ENCODE measurements around the gene GPR153.
"Not testable (repeated sequence)": the region's sequence is repeated elsewhere in the genome, so short reads cannot be mapped to it uniquely, and the experiment has no call there.

GRCh38 chr1:6219641-6220040 lies 41.3 kb downstream of the GPR153 start:
- not testable (repeated sequence) for TF ChIP-seq ATF3 (IDR thresholded peaks at IDR 0.05; ENCODE audit: insufficient read depth, low read depth, low read length); TAF1 (IDR thresholded peaks at IDR 0.05; ENCODE audit: low read depth, low read length); JUND (IDR thresholded peaks at IDR 0.05; ENCODE audit: low read length); CEBPB (IDR thresholded peaks at IDR 0.05; ENCODE audit: low read depth, low read length); BCL11A (IDR thresholded peaks at IDR 0.05; ENCODE audit: low read depth in 2 of 2, low read length in 2 of 2); CBX5 (IDR thresholded peaks at IDR 0.05; ENCODE audit: low read depth, low read length); POLR2AphosphoS5 (IDR thresholded peaks at IDR 0.05; ENCODE audit: low read depth, low read length); FOSL1 (IDR thresholded peaks at IDR 0.05; ENCODE audit: insufficient read depth, low read depth, low read length); GTF2F1 (IDR thresholded peaks at IDR 0.05; ENCODE audit: borderline replicate concordance, low read depth, low read length); EGR1 (IDR thresholded peaks at IDR 0.05; ENCODE audit: borderline replicate concordance, low read depth, low read length); PHF8 (conservative IDR thresholded peaks at IDR 0.05; ENCODE audit: low read depth, low read length); GABPA (IDR thresholded peaks at IDR 0.05; ENCODE audit: borderline replicate concordance, insufficient read depth, low read length)
- TF ChIP-seq, protein P1, sequence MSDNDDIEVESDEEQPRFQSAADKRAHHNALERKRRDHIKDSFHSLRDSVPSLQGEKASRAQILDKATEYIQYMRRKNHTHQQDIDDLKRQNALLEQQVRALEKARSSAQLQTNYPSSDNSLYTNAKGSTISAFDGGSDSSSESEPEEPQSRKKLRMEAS (IDR thresholded peaks at IDR 0.05): not testable (repeated sequence)
- TF ChIP-seq, protein P2, sequence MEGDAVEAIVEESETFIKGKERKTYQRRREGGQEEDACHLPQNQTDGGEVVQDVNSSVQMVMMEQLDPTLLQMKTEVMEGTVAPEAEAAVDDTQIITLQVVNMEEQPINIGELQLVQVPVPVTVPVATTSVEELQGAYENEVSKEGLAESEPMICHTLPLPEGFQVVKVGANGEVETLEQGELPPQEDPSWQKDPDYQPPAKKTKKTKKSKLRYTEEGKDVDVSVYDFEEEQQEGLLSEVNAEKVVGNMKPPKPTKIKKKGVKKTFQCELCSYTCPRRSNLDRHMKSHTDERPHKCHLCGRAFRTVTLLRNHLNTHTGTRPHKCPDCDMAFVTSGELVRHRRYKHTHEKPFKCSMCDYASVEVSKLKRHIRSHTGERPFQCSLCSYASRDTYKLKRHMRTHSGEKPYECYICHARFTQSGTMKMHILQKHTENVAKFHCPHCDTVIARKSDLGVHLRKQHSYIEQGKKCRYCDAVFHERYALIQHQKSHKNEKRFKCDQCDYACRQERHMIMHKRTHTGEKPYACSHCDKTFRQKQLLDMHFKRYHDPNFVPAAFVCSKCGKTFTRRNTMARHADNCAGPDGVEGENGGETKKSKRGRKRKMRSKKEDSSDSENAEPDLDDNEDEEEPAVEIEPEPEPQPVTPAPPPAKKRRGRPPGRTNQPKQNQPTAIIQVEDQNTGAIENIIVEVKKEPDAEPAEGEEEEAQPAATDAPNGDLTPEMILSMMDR (IDR thresholded peaks at IDR 0.05; ENCODE audit: control extremely low read depth in 1 of 3, insufficient read depth in 1 of 3, low read depth in 1 of 3, low read length in 3 of 3): not testable (repeated sequence)

All from H1 (cell line).